GM12891 (cell line): Measurements from ENCODE around the gene IQCE.

Source experiments
- DNase-seq: peaks from one replicate; pipeline ENCODE4 v3.0.0; 2011; ENCODE audit warnings: low spot score; ENCODE audit not compliant: insufficient read length
- FAIRE-seq: peaks from 2 replicates; lab custom pipeline; 2011; peaks lifted over from hg19 to GRCh38; lab: Jason Lieb, UNC
- PAX5 ChIP-seq: IDR thresholded peaks from 2 replicates; pipeline ENCODE4 v1.6.1; 2011; ENCODE audit warnings: low read length, moderate library complexity, mild to moderate bottlenecking; ENCODE audit not compliant: insufficient read depth, severe bottlenecking
- POLR2A ChIP-seq: IDR thresholded peaks from 2 replicates; pipeline ENCODE4 v1.6.1; 2011; ENCODE audit warnings: low read depth, low read length, control low read depth
- POLR2AphosphoS5 ChIP-seq: IDR thresholded peaks from 2 replicates; pipeline ENCODE4 v1.6.1; 2011; ENCODE audit warnings: low read depth, low read length, control low read depth
- POU2F2 ChIP-seq: IDR thresholded peaks from 2 replicates; pipeline ENCODE4 v1.6.1; 2011; ENCODE audit warnings: low read depth, mild to moderate bottlenecking, control low read depth, low read length, moderate library complexity
- SPI1 ChIP-seq: IDR thresholded peaks from 2 replicates; pipeline ENCODE4 v1.6.1; 2011; ENCODE audit warnings: low read depth, low read length, control low read depth
- TAF1 ChIP-seq: IDR thresholded peaks from 2 replicates; pipeline ENCODE4 v1.6.1; 2011; ENCODE audit warnings: low read depth, low read length, control low read depth

IQCE gene

DNA sequence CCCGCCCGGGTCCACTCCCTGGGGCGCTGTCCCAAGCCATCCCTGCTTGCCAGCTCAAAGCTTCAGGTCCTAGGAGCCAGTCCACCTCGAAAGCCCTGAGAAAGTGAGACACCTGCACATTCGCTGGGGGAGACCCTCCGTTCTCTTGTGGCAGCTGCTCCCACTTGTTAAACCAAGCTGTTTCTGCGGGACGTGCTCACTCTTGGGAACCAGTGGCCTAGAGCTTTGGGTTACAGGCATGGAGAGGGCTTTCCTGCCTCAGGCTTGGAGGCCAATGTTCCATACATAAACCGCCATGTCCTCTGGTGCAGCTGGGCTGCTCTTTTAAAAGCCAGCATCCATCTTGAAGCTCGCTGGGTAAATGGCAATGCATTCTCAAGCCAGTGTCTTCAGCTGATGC lies 53.1 kb downstream of the IQCE start:
- no peak for DNase-seq
- FAIRE-seq: no peak
- TF ChIP-seq POU2F2 (no peak), TAF1 (no peak), PAX5 (no peak), POLR2A (no peak)

DNA sequence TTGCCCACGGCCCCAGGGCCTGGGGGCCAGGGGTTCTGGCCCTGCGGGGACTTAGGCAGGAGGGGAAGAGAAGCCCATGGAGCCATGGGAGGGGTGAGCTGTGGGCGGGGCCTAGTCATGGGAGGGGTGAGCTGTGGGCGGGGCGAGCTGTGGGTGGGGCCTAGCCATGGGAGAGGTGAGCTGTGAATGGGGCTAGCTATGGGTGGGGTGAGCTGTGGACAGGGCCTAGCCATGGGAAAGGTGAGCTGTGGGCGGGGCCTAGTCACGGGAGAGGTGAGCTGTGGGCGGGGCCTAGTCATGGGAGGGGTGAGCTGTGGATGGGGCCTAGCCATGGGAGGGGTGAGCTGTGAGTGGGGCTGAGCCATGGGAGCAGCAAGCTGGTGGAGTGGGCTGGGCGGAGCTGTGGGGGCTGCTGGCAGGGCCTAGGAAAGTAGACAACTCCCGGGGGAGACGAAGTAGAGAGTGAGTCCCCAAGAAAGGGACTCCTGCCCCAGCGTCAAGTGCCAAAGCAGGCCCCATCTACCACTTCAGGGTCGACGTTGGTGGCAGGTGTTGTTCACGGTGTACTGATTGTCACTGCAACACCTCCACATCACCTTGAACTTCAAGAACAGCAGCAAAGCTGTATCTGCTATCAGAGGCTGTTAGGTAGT lies 53.8 kb downstream of the IQCE start:
- FAIRE-seq (peak; percentile 48), DNase-seq (no peak)
- TF ChIP-seq POLR2A (no peak), SPI1 (no peak), PAX5 (no peak), TAF1 (no peak), POU2F2 (no peak)

GRCh38 chr7:2613098-2613930 lies 54.5 kb downstream of the IQCE start:
- FAIRE-seq (no peak), DNase-seq (no peak)
- TF ChIP-seq SPI1 (no peak), POLR2AphosphoS5 (no peak), POLR2A (no peak), PAX5 (no peak), TAF1 (no peak), POU2F2 (no peak)

GRCh38 chr7:2613931-2614600 lies 55.3 kb downstream of the IQCE start:
- DNase-seq (no peak), FAIRE-seq (no peak)
- no peak for TF ChIP-seq SPI1
- TF ChIP-seq POLR2AphosphoS5: no peak
- TF ChIP-seq POLR2A: no peak

- TF ChIP-seq POLR2A: no peak
- DNase-seq (no peak), FAIRE-seq (no peak)
These were observed 56.0 kb downstream of the IQCE start for GRCh38 chr7:2614631-2615330.

- DNase-seq: no peak
- no peak for FAIRE-seq
- TF ChIP-seq PAX5 (no peak), SPI1 (no peak), POLR2AphosphoS5 (no peak), POLR2A (no peak), TAF1 (no peak), POU2F2 (no peak)
These were observed 57.9 kb downstream of the IQCE start for GRCh38 chr7:2616387-2617324.

GRCh38 chr7:2617325-2617905 lies 58.6 kb downstream of the IQCE start:
- no peak for FAIRE-seq
- TF ChIP-seq PAX5: no peak
- no peak for TF ChIP-seq POLR2AphosphoS5
- no peak for TF ChIP-seq POLR2A
- TF ChIP-seq TAF1: no peak
- TF ChIP-seq POU2F2: no peak
- no peak for TF ChIP-seq SPI1
- no peak for DNase-seq

DNA sequence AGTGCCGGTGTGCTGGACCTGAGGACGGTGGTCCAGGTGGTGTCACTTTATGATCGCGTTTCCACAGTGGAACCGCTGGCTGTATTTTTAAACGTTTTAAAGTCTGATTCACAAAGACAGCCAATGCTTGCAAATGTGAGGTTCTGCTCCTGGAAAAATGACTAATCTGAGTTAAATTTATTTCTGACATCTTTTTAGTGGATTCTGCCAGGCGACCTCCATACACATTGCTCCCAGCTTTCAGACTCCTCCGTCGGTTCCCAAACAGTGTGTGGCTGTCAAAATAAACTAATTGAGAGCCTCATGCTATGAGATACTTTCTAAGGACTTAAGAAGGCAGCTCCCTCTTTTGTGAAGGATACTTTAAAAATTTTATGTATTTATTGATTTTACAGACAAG lies 60.3 kb downstream of the IQCE start:
- TF ChIP-seq POU2F2 (no peak), PAX5 (no peak), SPI1 (no peak), POLR2AphosphoS5 (no peak), TAF1 (no peak), POLR2A (no peak)
- no peak for DNase-seq
- no peak for FAIRE-seq
